Mammary epithelial cell (primary cell): ENCODE measurements around the gene CTNNBIP1.

Experiments used
- EZH2 ChIP-seq: IDR thresholded peaks from 2 replicates; pipeline ENCODE4 v1.6.1; 2012; ENCODE audit warnings: low read length, inconsistent platforms, borderline replicate concordance
- TF ChIP-seq, protein P1 (sequence below), 2 donors: IDR thresholded peaks in 1 of 2; conservative IDR thresholded peaks in 1 of 2; 2 replicates each; pipeline ENCODE4 v1.5.1; 2011 to 2012; ENCODE audit warnings: inconsistent platforms in 2 of 2, low read length in 2 of 2, mild to moderate bottlenecking in 2 of 2, control low read depth in 1 of 2, low read depth in 1 of 2; ENCODE audit not compliant: insufficient read depth in 1 of 2; ENCODE audit errors: extremely low read depth in 1 of 2

DNA sequence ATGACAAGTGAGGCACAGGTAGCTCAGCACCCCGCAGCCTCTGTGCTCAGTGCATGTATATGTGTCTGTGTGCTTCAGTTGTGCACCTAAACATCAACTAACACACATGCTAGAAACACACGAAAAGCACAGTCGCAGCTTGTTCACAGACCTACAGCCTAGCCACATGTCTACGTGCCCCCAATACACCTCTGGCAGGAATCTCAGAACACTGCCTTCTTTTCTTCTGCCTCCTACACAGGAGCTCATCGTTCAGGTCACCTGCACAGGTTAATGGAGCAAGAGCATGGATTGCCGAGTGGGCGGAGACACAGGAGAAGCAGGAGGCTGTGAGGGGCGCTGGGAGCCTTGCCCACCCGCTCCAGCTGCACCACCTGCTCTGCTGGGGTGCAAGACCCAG lies 31.7 kb downstream of the CTNNBIP1 start:
- TF ChIP-seq, protein P1, sequence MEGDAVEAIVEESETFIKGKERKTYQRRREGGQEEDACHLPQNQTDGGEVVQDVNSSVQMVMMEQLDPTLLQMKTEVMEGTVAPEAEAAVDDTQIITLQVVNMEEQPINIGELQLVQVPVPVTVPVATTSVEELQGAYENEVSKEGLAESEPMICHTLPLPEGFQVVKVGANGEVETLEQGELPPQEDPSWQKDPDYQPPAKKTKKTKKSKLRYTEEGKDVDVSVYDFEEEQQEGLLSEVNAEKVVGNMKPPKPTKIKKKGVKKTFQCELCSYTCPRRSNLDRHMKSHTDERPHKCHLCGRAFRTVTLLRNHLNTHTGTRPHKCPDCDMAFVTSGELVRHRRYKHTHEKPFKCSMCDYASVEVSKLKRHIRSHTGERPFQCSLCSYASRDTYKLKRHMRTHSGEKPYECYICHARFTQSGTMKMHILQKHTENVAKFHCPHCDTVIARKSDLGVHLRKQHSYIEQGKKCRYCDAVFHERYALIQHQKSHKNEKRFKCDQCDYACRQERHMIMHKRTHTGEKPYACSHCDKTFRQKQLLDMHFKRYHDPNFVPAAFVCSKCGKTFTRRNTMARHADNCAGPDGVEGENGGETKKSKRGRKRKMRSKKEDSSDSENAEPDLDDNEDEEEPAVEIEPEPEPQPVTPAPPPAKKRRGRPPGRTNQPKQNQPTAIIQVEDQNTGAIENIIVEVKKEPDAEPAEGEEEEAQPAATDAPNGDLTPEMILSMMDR (conservative IDR thresholded peaks at IDR 0.05 in 1 of 2, IDR thresholded peaks at IDR 0.05 in 1 of 2; ENCODE audit: extremely low read depth in 1 of 2, insufficient read depth in 1 of 2, low read depth in 1 of 2, low read length in 2 of 2), result no peak
- TF ChIP-seq EZH2, result no peak
